HepG2 (cell line): ENCODE data around the gene CSTF1.

Source experiments
- FOXP1 ChIP-seq, 2 experiments: fragments of 450-650 bp in 1 of 2; IDR thresholded peaks; 2 replicates each; pipeline ENCODE4 v1.6.1; 2017 to 2018; ENCODE audit warnings: antibody characterized with exemption in 1 of 2
- MXD4 ChIP-seq: IDR thresholded peaks from 2 replicates; pipeline ENCODE4 v1.6.1; 2016; ENCODE audit warnings: mild to moderate bottlenecking, missing biosample characterization, missing genetic modification reagents
- POLR2A ChIP-seq, 2 experiments: IDR thresholded peaks; 2 replicates each; pipeline ENCODE4 v1.6.1; 2011; ENCODE audit warnings: low read depth in 2 of 2, low read length in 2 of 2, mild to moderate bottlenecking in 1 of 2, moderate library complexity in 1 of 2; ENCODE audit not compliant: insufficient read depth in 1 of 2
- RAD51 ChIP-seq: fragments of 450-650 bp; IDR thresholded peaks from 2 replicates; pipeline ENCODE4 v1.6.1; 2016; ENCODE audit warnings: borderline replicate concordance
- RARG ChIP-seq: sonication (generic); formaldehyde crosslinking; IDR thresholded peaks from 2 replicates; pipeline ENCODE4 v1.4.0; 2020; ENCODE audit warnings: low read depth, mild to moderate bottlenecking, missing genetic modification reagents
- REST ChIP-seq, 2 experiments: IDR thresholded peaks; 2 replicates each; pipeline ENCODE4 v1.6.1; 2011 to 2012; ENCODE audit warnings: low read length in 2 of 2, borderline replicate concordance in 1 of 2, low read depth in 1 of 2, mild to moderate bottlenecking in 1 of 2, moderate library complexity in 1 of 2
- SMARCE1 ChIP-seq: fragments of 450-650 bp; IDR thresholded peaks from 2 replicates; pipeline ENCODE4 v1.6.1; 2017; ENCODE audit warnings: borderline replicate concordance
- SMC3 ChIP-seq: IDR thresholded peaks from 2 replicates; pipeline ENCODE4 v1.6.1; 2011; ENCODE audit warnings: low read length, improper control_type of control experiment
- SNAPC5 ChIP-seq: sonication (generic); formaldehyde crosslinking; IDR thresholded peaks from 2 replicates; pipeline ENCODE4 v1.8.1; 2023; ENCODE audit warnings: mild to moderate bottlenecking, missing genetic modification reagents, borderline replicate concordance
- SP1 ChIP-seq, 2 experiments: fragments of 450-650 bp in 1 of 2; sonication (generic) in 1 of 2; formaldehyde crosslinking in 1 of 2; IDR thresholded peaks; 2 replicates each; pipeline versions ENCODE4 v1.4.0 to v1.6.1; 2016 to 2020; ENCODE audit warnings: missing genetic modification reagents in 1 of 2
- ZBTB20 ChIP-seq: sonication (generic); formaldehyde crosslinking; IDR thresholded peaks from 2 replicates; pipeline ENCODE4 v1.8.1; 2023; ENCODE audit warnings: missing genetic modification reagents, low read depth, mild to moderate bottlenecking, borderline replicate concordance
- ZNF704 ChIP-seq: sonication (generic); formaldehyde crosslinking; IDR thresholded peaks from 2 replicates; pipeline ENCODE4 v1.8.1; 2023; ENCODE audit warnings: mild to moderate bottlenecking, inconsistent platforms, moderate library complexity, missing genetic modification reagents, borderline replicate concordance
- ZNF782 ChIP-seq: sonication (generic); formaldehyde crosslinking; IDR thresholded peaks from 2 replicates; pipeline ENCODE4 v1.4.0; 2020; ENCODE audit warnings: missing genetic modification reagents, mild to moderate bottlenecking, borderline replicate concordance
- TF ChIP-seq, protein P1 (sequence below): sonication (generic); formaldehyde crosslinking; IDR thresholded peaks from 2 replicates; pipeline ENCODE4 v1.5.0; 2020; ENCODE audit warnings: mild to moderate bottlenecking, missing genetic modification reagents, moderate library complexity

GRCh38 chr20:56412473-56412790, 20.0 kb downstream of the CSTF1 start:
- no peak for TF ChIP-seq MXD4 (CRISPR knock-in tag)
- TF ChIP-seq SNAPC5 (CRISPR knock-in tag), result no peak
- TF ChIP-seq ZNF782 (CRISPR knock-in tag), result no peak
- TF ChIP-seq, protein P1, sequence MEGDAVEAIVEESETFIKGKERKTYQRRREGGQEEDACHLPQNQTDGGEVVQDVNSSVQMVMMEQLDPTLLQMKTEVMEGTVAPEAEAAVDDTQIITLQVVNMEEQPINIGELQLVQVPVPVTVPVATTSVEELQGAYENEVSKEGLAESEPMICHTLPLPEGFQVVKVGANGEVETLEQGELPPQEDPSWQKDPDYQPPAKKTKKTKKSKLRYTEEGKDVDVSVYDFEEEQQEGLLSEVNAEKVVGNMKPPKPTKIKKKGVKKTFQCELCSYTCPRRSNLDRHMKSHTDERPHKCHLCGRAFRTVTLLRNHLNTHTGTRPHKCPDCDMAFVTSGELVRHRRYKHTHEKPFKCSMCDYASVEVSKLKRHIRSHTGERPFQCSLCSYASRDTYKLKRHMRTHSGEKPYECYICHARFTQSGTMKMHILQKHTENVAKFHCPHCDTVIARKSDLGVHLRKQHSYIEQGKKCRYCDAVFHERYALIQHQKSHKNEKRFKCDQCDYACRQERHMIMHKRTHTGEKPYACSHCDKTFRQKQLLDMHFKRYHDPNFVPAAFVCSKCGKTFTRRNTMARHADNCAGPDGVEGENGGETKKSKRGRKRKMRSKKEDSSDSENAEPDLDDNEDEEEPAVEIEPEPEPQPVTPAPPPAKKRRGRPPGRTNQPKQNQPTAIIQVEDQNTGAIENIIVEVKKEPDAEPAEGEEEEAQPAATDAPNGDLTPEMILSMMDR, result no peak
- no peak for TF ChIP-seq ZBTB20 (CRISPR knock-in tag)
- no peak for TF ChIP-seq POLR2A (IDR thresholded peaks at IDR 0.05; ENCODE audit: insufficient read depth in 1 of 2, low read depth in 2 of 2, low read length in 2 of 2)
- TF ChIP-seq SMC3, result no peak
- no peak for TF ChIP-seq SMARCE1
- no peak for TF ChIP-seq RARG (CRISPR knock-in tag)
- no peak for TF ChIP-seq SP1 (IDR thresholded peaks at IDR 0.05)
- TF ChIP-seq SP1 (CRISPR knock-in tag; IDR thresholded peaks at IDR 0.05), result no peak
- no peak for TF ChIP-seq FOXP1 (IDR thresholded peaks at IDR 0.05)
- no peak for TF ChIP-seq FOXP1 (CRISPR knock-in tag; IDR thresholded peaks at IDR 0.05)
- no peak for TF ChIP-seq RAD51
- no peak for TF ChIP-seq ZNF704
- no peak for TF ChIP-seq REST (IDR thresholded peaks at IDR 0.05; ENCODE audit: borderline replicate concordance in 1 of 2, low read depth in 1 of 2, low read length in 2 of 2)
